Chondrocyte (in vitro differentiated cells): ENCODE measurements around the gene RGS14. TPM values are rescaled to one million over a fixed set of nuclear protein-coding genes. Genes with fewer than 3 reads are reported as not detected.
"Not testable (repeated sequence)": the region's sequence is repeated elsewhere in the genome, so short reads cannot be mapped to it uniquely, and the experiment has no call there.

Experiments used
- DNase-seq: peaks from one replicate; pipeline ENCODE4 v3.0.0; 2021; ENCODE audit warnings: mixed read lengths, low spot score
- H3K27ac Mint-ChIP-seq: one replicate; pipeline ENCODE4 v1.8.0; 2021; ENCODE audit warnings: mild to moderate bottlenecking, moderate library complexity, mixed read lengths; ENCODE audit not compliant: unreplicated experiment
- H3K27me3 Mint-ChIP-seq: 2 replicates; pipeline ENCODE4 v1.8.0; 2021; ENCODE audit warnings: low read depth, mixed read lengths
- H3K36me3 Mint-ChIP-seq: 2 replicates; pipeline ENCODE4 v1.8.0; 2021; ENCODE audit warnings: low read depth, mixed read lengths
- H3K4me1 Mint-ChIP-seq: 2 replicates; pipeline ENCODE4 v1.8.0; 2021; ENCODE audit warnings: low read depth, mild to moderate bottlenecking, mixed read lengths
- H3K4me3 Mint-ChIP-seq: one replicate; pipeline ENCODE4 v1.8.0; 2021; ENCODE audit warnings: mild to moderate bottlenecking, moderate library complexity, mixed read lengths; ENCODE audit not compliant: unreplicated experiment
- H3K9me3 Mint-ChIP-seq: 2 replicates; pipeline ENCODE4 v1.8.0; 2021; ENCODE audit warnings: low read depth, mixed read lengths
- total RNA-seq: library from RNA; stranded (reverse); gene quantifications from 3 replicates; pipeline ENCODE4 v1.2.1, GENCODE V29; 2021
- TF ChIP-seq, protein P1 (sequence below): fragments of 200-600 bp; sonication (generic); IDR thresholded peaks from 2 replicates; pipeline ENCODE4 v1.5.0; 2021; ENCODE audit warnings: antibody characterized with exemption, mild to moderate bottlenecking, moderate library complexity

RGS14 gene
- total RNA-seq, 1 donor from 2014 or later, result 11.6 TPM

DNA sequence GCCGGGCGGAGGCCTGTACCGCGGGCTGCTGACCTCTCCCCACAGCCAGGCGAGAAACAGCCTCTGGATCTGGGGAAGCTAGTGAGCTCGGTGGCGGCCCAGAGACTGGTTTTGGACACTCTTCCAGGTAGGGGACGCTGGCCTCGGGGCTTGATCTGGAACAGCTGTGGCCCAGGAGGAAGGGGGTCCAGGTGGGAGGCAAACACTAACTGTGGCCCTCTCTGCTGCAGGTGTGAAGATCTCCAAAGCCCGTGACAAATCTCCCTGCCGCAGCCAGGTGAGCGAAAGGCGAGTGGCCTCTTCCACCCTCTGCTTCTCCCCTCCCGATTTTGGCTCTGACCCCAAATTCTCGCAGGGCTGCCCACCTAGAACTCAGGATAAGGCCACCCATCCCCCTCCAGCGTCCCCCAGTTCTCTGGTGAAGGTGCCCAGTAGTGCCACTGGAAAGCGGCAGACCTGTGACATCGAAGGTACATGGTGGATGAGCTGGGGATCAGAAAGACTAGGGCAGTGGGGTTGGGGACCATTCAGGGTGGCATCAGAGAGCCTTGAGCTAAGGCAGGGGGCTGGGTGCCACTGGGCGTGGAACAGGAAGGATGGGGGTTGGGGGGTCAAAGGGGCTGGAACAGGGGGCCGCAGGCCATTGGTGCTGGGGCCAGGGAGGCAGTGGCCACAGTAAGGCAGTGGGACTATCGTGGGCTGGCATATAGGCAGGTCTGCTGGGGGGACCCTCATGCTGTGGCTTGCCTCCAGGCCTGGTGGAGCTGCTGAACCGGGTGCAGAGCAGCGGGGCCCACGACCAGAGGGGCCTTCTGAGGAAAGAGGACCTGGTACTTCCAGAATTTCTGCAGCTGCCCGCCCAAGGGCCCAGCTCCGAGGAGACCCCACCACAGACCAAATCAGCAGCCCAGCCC, 13.7 kb downstream of the RGS14 start:
- DNase-seq, result no peak
- peak overlapping the region; percentile 69 for H3K4me3 Mint-ChIP-seq
- no peaks in the 10 kb centered on the region for H3K27me3 Mint-ChIP-seq
- H3K4me1 Mint-ChIP-seq, result peaks cover 23% of the 10 kb centered on the region
- no peaks in the 10 kb centered on the region for H3K9me3 Mint-ChIP-seq
- TF ChIP-seq, protein P1, sequence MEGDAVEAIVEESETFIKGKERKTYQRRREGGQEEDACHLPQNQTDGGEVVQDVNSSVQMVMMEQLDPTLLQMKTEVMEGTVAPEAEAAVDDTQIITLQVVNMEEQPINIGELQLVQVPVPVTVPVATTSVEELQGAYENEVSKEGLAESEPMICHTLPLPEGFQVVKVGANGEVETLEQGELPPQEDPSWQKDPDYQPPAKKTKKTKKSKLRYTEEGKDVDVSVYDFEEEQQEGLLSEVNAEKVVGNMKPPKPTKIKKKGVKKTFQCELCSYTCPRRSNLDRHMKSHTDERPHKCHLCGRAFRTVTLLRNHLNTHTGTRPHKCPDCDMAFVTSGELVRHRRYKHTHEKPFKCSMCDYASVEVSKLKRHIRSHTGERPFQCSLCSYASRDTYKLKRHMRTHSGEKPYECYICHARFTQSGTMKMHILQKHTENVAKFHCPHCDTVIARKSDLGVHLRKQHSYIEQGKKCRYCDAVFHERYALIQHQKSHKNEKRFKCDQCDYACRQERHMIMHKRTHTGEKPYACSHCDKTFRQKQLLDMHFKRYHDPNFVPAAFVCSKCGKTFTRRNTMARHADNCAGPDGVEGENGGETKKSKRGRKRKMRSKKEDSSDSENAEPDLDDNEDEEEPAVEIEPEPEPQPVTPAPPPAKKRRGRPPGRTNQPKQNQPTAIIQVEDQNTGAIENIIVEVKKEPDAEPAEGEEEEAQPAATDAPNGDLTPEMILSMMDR, result no peak
- H3K36me3 Mint-ChIP-seq, result no peaks in the 10 kb centered on the region
- peak overlapping the region; percentile 12 for H3K27ac Mint-ChIP-seq

DNA sequence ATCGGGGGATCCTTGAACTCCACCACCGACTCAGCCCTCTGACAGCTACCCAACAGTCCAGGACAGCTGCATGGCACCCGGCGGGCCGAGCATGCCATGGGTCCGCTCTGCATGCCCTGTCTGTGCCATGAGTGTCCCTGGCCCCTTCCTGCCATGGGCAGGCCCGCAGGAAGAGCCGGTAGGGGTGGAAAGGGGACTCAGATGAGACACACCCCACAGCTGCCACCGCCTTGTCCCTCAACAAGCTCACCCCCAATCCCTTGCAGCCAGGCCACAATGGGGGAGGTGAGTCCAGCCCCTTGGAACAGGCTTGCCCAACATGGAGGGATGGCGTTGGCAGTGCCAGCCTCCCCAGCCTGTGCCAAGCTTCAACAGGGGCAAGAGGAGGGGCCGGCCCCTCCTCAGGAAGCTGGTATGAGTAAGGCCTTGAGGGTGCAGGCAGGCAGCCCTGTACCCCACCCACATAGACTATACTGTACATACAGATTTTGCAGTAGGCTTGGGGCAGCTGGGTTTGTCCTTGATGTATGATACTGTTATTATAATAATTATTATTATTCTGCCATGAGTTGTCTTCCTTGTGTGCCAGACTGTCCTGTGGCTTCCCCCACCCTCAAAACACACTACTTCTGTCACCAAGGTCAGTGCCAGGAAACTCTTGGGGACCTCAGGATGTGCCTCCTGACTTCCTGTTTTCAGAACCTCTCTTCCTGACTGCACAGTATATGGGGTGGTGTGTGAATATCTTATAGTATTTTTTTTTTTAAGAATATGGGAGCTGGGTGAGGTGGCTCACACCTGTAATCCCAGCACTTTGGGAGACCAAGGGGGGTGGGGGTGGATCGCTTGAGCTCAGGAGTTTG, 14.5 kb downstream of the RGS14 start:
- no peaks in the 10 kb centered on the region for H3K27me3 Mint-ChIP-seq
- no peak for DNase-seq
- H3K27ac Mint-ChIP-seq, result no peak overlapping the region
- H3K9me3 Mint-ChIP-seq, result no peaks in the 10 kb centered on the region
- H3K4me1 Mint-ChIP-seq, result peaks cover 17% of the 10 kb centered on the region
- H3K36me3 Mint-ChIP-seq, result no peaks in the 10 kb centered on the region
- TF ChIP-seq, protein P1, result no peak
- no peak overlapping the region for H3K4me3 Mint-ChIP-seq

DNA sequence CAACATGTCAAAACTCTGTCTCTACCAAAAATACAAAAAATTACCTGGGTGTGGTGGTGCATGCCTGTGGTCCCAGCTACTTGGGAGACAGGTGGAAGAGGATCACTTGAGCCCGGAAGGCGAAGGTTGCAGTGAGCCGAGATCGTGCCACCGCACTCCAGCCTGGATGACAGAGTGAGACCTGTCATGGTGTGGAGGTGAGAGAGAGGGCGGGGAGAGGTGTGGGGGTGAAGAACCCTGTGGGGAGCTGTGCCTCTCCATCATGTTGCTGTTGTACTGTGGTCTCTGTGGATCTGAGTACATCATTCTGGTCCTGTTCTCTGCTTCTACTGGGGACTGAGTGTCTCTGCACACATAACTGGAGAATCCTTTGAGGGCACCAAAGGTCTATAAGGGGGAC, 15.2 kb downstream of the RGS14 start:
- DNase-seq, result no peak
- Mint-ChIP-seq H3K4me3 (no peak overlapping the region), H3K4me1 (peaks cover 17% of the 10 kb centered on the region), H3K27me3 (no peaks in the 10 kb centered on the region), H3K9me3 (no peaks in the 10 kb centered on the region), H3K36me3 (no peaks in the 10 kb centered on the region), H3K27ac (no peak overlapping the region)
- TF ChIP-seq, protein P1, result no peak

DNA sequence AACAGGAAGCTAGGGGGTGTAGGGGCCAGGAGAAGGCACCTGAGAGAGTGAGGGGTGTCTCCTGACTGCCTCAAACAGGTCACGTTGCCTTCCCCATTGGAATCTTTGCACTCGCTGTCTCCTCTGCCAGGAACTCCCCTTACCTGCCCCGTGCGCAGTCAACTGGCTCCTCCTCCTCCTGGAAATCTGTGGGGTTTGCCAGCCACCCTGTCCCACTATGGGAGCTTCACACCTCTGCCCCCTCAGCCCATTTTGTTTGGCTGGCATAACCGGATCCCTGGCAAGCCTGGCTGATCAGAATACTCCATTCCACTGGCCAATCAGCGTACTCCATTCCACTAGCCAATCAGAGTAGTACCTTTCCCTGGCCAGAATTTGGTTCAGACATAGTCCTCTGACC, 16.1 kb downstream of the RGS14 start:
- H3K4me3 Mint-ChIP-seq, result no peak overlapping the region
- no peak overlapping the region for H3K27ac Mint-ChIP-seq
- H3K36me3 Mint-ChIP-seq, result no peaks in the 10 kb centered on the region
- peaks cover 14% of the 10 kb centered on the region for H3K4me1 Mint-ChIP-seq
- no peak for DNase-seq
- H3K9me3 Mint-ChIP-seq, result no peaks in the 10 kb centered on the region
- H3K27me3 Mint-ChIP-seq, result no peaks in the 10 kb centered on the region
- TF ChIP-seq, protein P1, result no peak

DNA sequence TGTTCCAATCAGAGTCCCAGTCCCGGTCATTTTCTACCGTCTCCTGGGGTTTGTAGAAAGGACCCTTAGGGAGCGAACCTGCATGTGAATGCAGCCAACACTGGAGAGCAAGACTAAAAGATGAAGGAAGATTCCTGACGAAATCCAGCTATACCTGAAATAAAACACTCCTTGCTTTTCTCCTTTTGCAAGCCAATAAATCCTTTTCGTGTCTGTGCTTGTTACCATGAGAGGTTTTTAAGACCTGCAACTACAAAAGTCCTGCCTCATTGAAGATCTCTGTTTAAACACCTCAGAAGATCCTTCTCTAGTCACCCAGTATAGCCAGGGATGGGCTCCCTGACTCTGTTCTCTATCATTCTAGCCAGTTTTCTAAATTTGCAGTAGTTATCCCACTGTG, 16.5 kb downstream of the RGS14 start:
- Mint-ChIP-seq H3K4me3 (no peak overlapping the region), H3K27ac (no peak overlapping the region), H3K9me3 (no peaks in the 10 kb centered on the region), H3K36me3 (no peaks in the 10 kb centered on the region), H3K27me3 (no peaks in the 10 kb centered on the region), H3K4me1 (peaks cover 12% of the 10 kb centered on the region)
- TF ChIP-seq, protein P1, result no peak
- no peak for DNase-seq

DNA sequence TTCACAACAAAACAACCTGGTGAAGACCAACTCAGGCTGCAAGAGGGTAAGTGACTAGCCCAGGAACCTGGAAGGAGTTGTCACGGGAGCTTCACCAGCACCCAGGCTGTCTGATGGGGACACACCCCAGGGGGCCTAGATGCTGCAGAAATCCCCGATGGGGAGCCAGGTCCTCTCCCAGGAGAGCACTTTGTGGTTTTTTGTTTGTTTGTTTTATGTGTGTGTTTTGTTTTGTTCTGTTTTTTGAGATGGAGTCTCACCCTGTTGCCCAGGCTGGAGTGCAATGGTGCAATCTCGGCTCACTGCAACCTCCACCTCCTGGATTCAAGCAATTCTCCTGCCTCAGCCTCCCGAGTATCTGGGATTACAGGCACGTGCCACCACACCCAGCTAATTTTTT, 17.8 kb downstream of the RGS14 start:
- not testable (repeated sequence) for H3K27me3 Mint-ChIP-seq, H3K36me3 Mint-ChIP-seq, H3K4me3 Mint-ChIP-seq, DNase-seq, H3K27ac Mint-ChIP-seq, H3K9me3 Mint-ChIP-seq
- H3K4me1 Mint-ChIP-seq, result peaks cover 17% of the 10 kb centered on the region
